GM19035 (cell line): ENCODE data around the gene AP1G1.
"Not testable (repeated sequence)": the region's sequence is repeated elsewhere in the genome, so short reads cannot be mapped to it uniquely, and the experiment has no call there.

ENCODE experiments used
- ATAC-seq: cut with Tn5 transposase; IDR thresholded peaks from one replicate; pipeline ENCODE4 v1.9.1; 2021; ENCODE audit not compliant: unreplicated experiment

Gene AP1G1

GRCh38 chr16:71810155-71810530, 1.5 kb upstream of the AP1G1 start:
- ATAC-seq: not testable (repeated sequence)

- ATAC-seq: peak; percentile 44
Observed at GRCh38 chr16:71807905-71808592, 585 bp downstream of the AP1G1 start.

GRCh38 chr16:71803305-71803690, 5.3 kb downstream of the AP1G1 start:
- ATAC-seq: no peak

- ATAC-seq: no peak
Observed at GRCh38 chr16:71796501-71797097, 12.0 kb downstream of the AP1G1 start.

- no peak for ATAC-seq
Observed at GRCh38 chr16:71794943-71795342, 13.7 kb downstream of the AP1G1 start.

- no peak for ATAC-seq
Observed at GRCh38 chr16:71794018-71794417, 14.6 kb downstream of the AP1G1 start.

GRCh38 chr16:71792176-71792575, 16.5 kb downstream of the AP1G1 start:
- no peak for ATAC-seq

GRCh38 chr16:71790329-71790728, 18.3 kb downstream of the AP1G1 start:
- not testable (repeated sequence) for ATAC-seq

GRCh38 chr16:71789136-71789535, 19.5 kb downstream of the AP1G1 start:
- no peak for ATAC-seq

GRCh38 chr16:71788578-71788977, 20.1 kb downstream of the AP1G1 start:
- ATAC-seq: no peak

- not testable (repeated sequence) for ATAC-seq
Observed at GRCh38 chr16:71785143-71785542, 23.5 kb downstream of the AP1G1 start.

- ATAC-seq: no peak
Observed at GRCh38 chr16:71784093-71784492, 24.5 kb downstream of the AP1G1 start.

- ATAC-seq: no peak
Observed at GRCh38 chr16:71781741-71782140, 26.9 kb downstream of the AP1G1 start.

GRCh38 chr16:71780521-71781089, 28.0 kb downstream of the AP1G1 start:
- no peak for ATAC-seq

- ATAC-seq: no peak
Observed at GRCh38 chr16:71778780-71779179, 29.9 kb downstream of the AP1G1 start.

GRCh38 chr16:71777329-71777728, 31.3 kb downstream of the AP1G1 start:
- no peak for ATAC-seq

- ATAC-seq: no peak
Observed at GRCh38 chr16:71775949-71776348, 32.7 kb downstream of the AP1G1 start.

GRCh38 chr16:71771571-71771970, 37.1 kb downstream of the AP1G1 start:
- no peak for ATAC-seq

- no peak for ATAC-seq
Observed at GRCh38 chr16:71769222-71769621, 39.4 kb downstream of the AP1G1 start.

GRCh38 chr16:71767060-71767900, 41.4 kb downstream of the AP1G1 start:
- no peak for ATAC-seq

GRCh38 chr16:71762186-71762585, 46.4 kb downstream of the AP1G1 start:
- ATAC-seq: no peak

GRCh38 chr16:71761097-71761496, 47.5 kb downstream of the AP1G1 start:
- no peak for ATAC-seq
